Panc1 (cell line): ENCODE data around the gene CRYBG3. TPM values are rescaled to one million over a fixed set of nuclear protein-coding genes. Genes with fewer than 3 reads are reported as not detected.

Experiments used
- ATAC-seq: fragments of 200-7000 bp; cut with Tn5 transposase; 2 replicates; pipeline ENCODE4 v1.9.1; 2020; ENCODE audit warnings: mild to moderate bottlenecking, moderate library complexity
- BruUV-seq: library from RNA; stranded (reverse); fragments of 400-500 nt; replicated peaks from 2 replicates; lab custom pipeline; 2021; lab: Mats Ljungman, UMichigan
- CTCF ChIA-PET: fragments of 300-600 bp; sonication (Branson Sonifier 250); formaldehyde crosslinking; loops from one replicate; lab custom pipeline; 2022; ENCODE audit warnings: antibody characterized with exemption; lab: Charles Lee
- POLR2A ChIA-PET: fragments of 300-600 bp; sonication (Branson Sonifier 250); formaldehyde crosslinking; loops from one replicate; lab custom pipeline; 2022; ENCODE audit warnings: antibody characterized with exemption; lab: Charles Lee
- DNase-seq: peaks from one replicate; pipeline ENCODE4 v3.0.0-alpha.2; 2010; ENCODE audit warnings: low read depth, low spot score
- H3K27ac ChIP-seq: 2 replicates; pipeline ENCODE4 v1.5.1; 2011; ENCODE audit warnings: mild to moderate bottlenecking, low read length, inconsistent platforms
- H3K27me3 ChIP-seq: fragments of 200-500 bp; sonication (Bioruptor generic); 2 replicates; pipeline ENCODE4 v1.6.0; 2014; ENCODE audit warnings: low read length, inconsistent platforms; ENCODE audit not compliant: control insufficient read depth, insufficient read depth
- H3K36me3 ChIP-seq: fragments of 200-500 bp; sonication (Bioruptor generic); 2 replicates; pipeline ENCODE4 v1.5.1; 2014; ENCODE audit warnings: inconsistent platforms, mild to moderate bottlenecking, low read length, moderate library complexity; ENCODE audit not compliant: control insufficient read depth, insufficient read depth
- H3K4me1 ChIP-seq: 2 replicates; pipeline ENCODE4 v1.5.1; 2011; ENCODE audit warnings: inconsistent platforms, mild to moderate bottlenecking, low read length, moderate library complexity; ENCODE audit not compliant: control insufficient read depth, insufficient read depth
- H3K4me3 ChIP-seq, 2 experiments: 2 replicates each; pipeline ENCODE4 v1.5.1; 2011 to 2012; ENCODE audit warnings: low read depth in 2 of 2, low read length in 2 of 2, mild to moderate bottlenecking in 2 of 2, inconsistent platforms in 1 of 2, moderate library complexity in 1 of 2
- H3K9me3 ChIP-seq: fragments of 200-500 bp; sonication (Bioruptor generic); 2 replicates; pipeline ENCODE4 v1.5.1; 2014; ENCODE audit warnings: low read depth, mild to moderate bottlenecking, inconsistent platforms, low read length, moderate library complexity; ENCODE audit not compliant: control insufficient read depth, insufficient read depth
- CTCF ChIP-seq: fragments of 450-650 bp; IDR thresholded peaks from 2 replicates; pipeline ENCODE4 v1.5.1; 2017; ENCODE audit warnings: mild to moderate bottlenecking
- POLR2AphosphoS5 ChIP-seq: IDR thresholded peaks from 2 replicates; pipeline ENCODE4 v1.6.1; 2012; ENCODE audit warnings: mild to moderate bottlenecking, low read depth, low read length, moderate library complexity
- REST ChIP-seq, 2 experiments: IDR thresholded peaks; 2 replicates each; pipeline ENCODE4 v1.6.1; 2011 to 2012; ENCODE audit warnings: low read depth in 2 of 2, control low read depth in 1 of 2, low read length in 1 of 2, mild to moderate bottlenecking in 1 of 2, moderate library complexity in 1 of 2; ENCODE audit not compliant: insufficient read depth in 1 of 2
- SIN3A ChIP-seq: IDR thresholded peaks from 2 replicates; pipeline ENCODE4 v1.6.1; 2012; ENCODE audit warnings: low read depth, mild to moderate bottlenecking, low read length, moderate library complexity, borderline replicate concordance; ENCODE audit not compliant: insufficient read depth
- TCF7L2 ChIP-seq: IDR thresholded peaks from 2 replicates; pipeline ENCODE4 v1.6.1; 2011; ENCODE audit warnings: mild to moderate bottlenecking, low read depth, low read length, inconsistent platforms
- in situ Hi-C: cut with HindIII; loops from 2 replicates; pipeline ENCODE4 v1.10.0; 2016; ENCODE audit warnings: low sequenced_read_pairs, low pct_unique_long_range_greater_than_20kb
- intact Hi-C: fragments of 100-400 bp; cut with micrococcal nuclease; formaldehyde crosslinking; loops from one replicate; pipeline ENCODE4 v1.10.0; 2022; ENCODE audit not compliant: unreplicated experiment
- total RNA-seq: library from RNA; stranded (reverse); gene quantifications from one replicate; pipeline ENCODE4 v1.2.1, GENCODE V29; 2021; ENCODE audit not compliant: unreplicated experiment

The CRYBG3 gene
- total RNA-seq, 1 experiment from 2014 or later, result 24.6 TPM

GRCh38 chr3:97910931-97911351, 89.1 kb downstream of the CRYBG3 start:
- ChIA-PET CTCF (no interaction called here), POLR2A (no interaction called here)
- H3K36me3 ChIP-seq, result no peaks in the 10 kb centered on the region
- H3K27ac ChIP-seq, result no peak overlapping the region
- intact Hi-C loops, result loop anchor here (10.0 kb wide), 1 partner anchor 86 kb away; the partner anchor contains the start of gene CRYBG3
- in situ Hi-C loops, result no loop called here
- peak overlapping the region in 1 of 2 experiments; percentile 48; a peak in 1 of 4 replicates for H3K4me3 ChIP-seq
- DNase-seq, result no peak
- no peaks in the 10 kb centered on the region for H3K9me3 ChIP-seq
- no TSS peak for BruUV-seq
- peaks cover 17% of the 10 kb centered on the region; the same call in 1 of the 2 replicates for H3K4me1 ChIP-seq
- no peaks in the 10 kb centered on the region for H3K27me3 ChIP-seq
- ATAC-seq, result peak; percentile 42; the same call in 1 of the 2 replicates
- TF ChIP-seq POLR2AphosphoS5 (no peak), REST (IDR thresholded peaks at IDR 0.05; ENCODE audit: insufficient read depth in 1 of 2, low read depth in 2 of 2, low read length in 1 of 2) (no peak), TCF7L2 (no peak), SIN3A (no peak), CTCF (no peak)

GRCh38 chr3:97911459-97911858, 89.6 kb downstream of the CRYBG3 start:
- TF ChIP-seq REST (IDR thresholded peaks at IDR 0.05; ENCODE audit: insufficient read depth in 1 of 2, low read depth in 2 of 2, low read length in 1 of 2) (no peak), POLR2AphosphoS5 (no peak), TCF7L2 (no peak), CTCF (no peak), SIN3A (no peak)
- intact Hi-C loops, result loop anchor here (10.0 kb wide), 1 partner anchor 87 kb away; the partner anchor contains the start of gene CRYBG3
- CTCF ChIA-PET, result no interaction called here
- Histone ChIP-seq H3K9me3 (no peaks in the 10 kb centered on the region), H3K4me3 (no peak overlapping the region), H3K27ac (no peak overlapping the region), H3K36me3 (0 out of 2 replicates have a peak, but pooled peaks cover under 1% of the 10 kb centered on the region), H3K4me1 (peaks cover 17% of the 10 kb centered on the region; the same call in 1 of the 2 replicates), H3K27me3 (no peaks in the 10 kb centered on the region)
- in situ Hi-C loops, result no loop called here
- no peak for DNase-seq
- POLR2A ChIA-PET, result no interaction called here
- BruUV-seq, result no TSS peak
- ATAC-seq, result no peak
